BJ (cell line): ENCODE data around the gene PLAU. TPM values are rescaled to one million over a fixed set of nuclear protein-coding genes. Genes with fewer than 3 reads are reported as not detected.
A peak's percentile ranks its signal among the peaks of the same experiment; 100 is the strongest.

Experiments
- CTCF ChIA-PET: fragments of 350-600 bp; formaldehyde crosslinking; extraction: SDS; loops from one replicate; lab custom pipeline; 2021; ENCODE audit warnings: antibody characterized with exemption, inconsistent platforms; lab: Yijun Ruan, JAX
- POLR2A ChIA-PET: fragments of 300-600 bp; sonication (Branson Sonifier 250); formaldehyde crosslinking; extraction: SDS; loops from one replicate; lab custom pipeline; 2021; ENCODE audit warnings: antibody characterized with exemption; lab: Charles Lee
- DNase-seq: peaks from one replicate; pipeline ENCODE4 v3.0.0-alpha.2; 2011; ENCODE audit warnings: low read depth
- H3K27me3 ChIP-seq: 2 replicates; pipeline ENCODE4 v1.6.0; 2011; ENCODE audit warnings: low read length; ENCODE audit not compliant: control insufficient read depth, insufficient read depth
- H3K36me3 ChIP-seq: 2 replicates; pipeline ENCODE4 v1.5.1; 2011; ENCODE audit warnings: low read length; ENCODE audit not compliant: control insufficient read depth, insufficient read depth
- H3K4me3 ChIP-seq: 2 replicates; pipeline ENCODE4 v1.5.1; 2011; ENCODE audit warnings: low read depth, mild to moderate bottlenecking, control low read depth, low read length
- polyA plus RNA-seq: library from polyadenylated mRNA; depleted of rRNA; stranded (reverse); fragments of >200 nt; gene quantifications from 2 replicates; pipeline ENCODE4 v1.2.3, GENCODE V29; 2011; rRNA removed
- TF ChIP-seq, protein P1 (sequence below): IDR thresholded peaks from 2 replicates; pipeline ENCODE4 v1.5.1; 2011; ENCODE audit warnings: low read depth, mild to moderate bottlenecking, control low read depth, inconsistent platforms, low read length, moderate library complexity; ENCODE audit not compliant: insufficient read depth

Gene PLAU
- polyA plus RNA-seq, 1 experiment = 37.2 TPM

DNA sequence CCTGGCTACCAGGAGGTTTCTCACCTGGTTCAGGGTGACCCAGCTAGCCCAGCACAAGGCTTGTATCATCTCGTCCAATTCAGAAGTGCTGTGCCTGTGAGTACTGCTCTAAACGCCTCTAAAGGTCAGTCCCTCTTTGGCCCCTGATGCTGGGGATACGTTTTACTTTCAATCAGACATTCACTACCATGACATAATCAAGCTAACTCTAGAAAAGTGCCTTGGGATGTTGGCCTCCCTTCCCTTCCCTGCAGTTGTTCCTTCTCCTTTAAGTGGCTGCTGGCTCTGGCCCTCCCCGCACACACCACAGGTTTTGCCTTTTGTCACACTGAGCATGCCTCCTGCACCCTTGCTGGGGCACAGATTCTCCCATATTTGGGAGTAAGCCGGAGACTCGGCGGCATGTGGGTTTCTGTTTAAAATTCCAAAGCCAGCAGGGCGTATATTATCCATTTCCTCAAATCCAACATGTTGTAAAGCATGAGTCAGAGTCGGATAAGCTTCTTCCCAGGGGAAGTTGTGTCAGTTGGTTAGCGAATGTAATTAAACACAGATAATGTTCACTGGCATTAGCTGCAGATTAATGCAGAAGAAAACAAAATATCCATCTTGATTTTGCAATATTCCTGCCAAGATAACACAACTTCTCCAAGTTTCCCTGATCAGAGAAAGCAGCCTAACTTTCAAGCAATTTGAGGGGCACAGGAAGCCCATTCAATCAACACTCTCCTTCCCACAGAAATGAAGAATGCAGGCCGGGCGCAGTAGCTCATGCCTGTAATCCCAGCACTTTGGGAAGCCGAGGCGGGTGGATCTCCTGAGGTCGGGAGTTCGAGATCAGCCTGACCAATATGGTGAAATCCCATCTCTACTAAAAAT is 55.2 kb downstream of the PLAU start:
- CTCF ChIA-PET = interaction anchor here (0.5 to 5.0 kb wide), 9 partner anchors 9 to 1226 kb away, joined by 3 to 27 read pairs (median 4); no protein-coding TSS in a partner anchor
- H3K36me3 ChIP-seq = no peaks in the 10 kb centered on the region
- no peak overlapping the region for H3K4me3 ChIP-seq
- peak; percentile 99 for DNase-seq
- no peaks in the 10 kb centered on the region for H3K27me3 ChIP-seq
- POLR2A ChIA-PET = interaction anchor here (1.0 to 1.3 kb wide), 2 partner anchors 33 to 81 kb away, joined by 3 to 4 read pairs; no protein-coding TSS in a partner anchor
- TF ChIP-seq, protein P1, sequence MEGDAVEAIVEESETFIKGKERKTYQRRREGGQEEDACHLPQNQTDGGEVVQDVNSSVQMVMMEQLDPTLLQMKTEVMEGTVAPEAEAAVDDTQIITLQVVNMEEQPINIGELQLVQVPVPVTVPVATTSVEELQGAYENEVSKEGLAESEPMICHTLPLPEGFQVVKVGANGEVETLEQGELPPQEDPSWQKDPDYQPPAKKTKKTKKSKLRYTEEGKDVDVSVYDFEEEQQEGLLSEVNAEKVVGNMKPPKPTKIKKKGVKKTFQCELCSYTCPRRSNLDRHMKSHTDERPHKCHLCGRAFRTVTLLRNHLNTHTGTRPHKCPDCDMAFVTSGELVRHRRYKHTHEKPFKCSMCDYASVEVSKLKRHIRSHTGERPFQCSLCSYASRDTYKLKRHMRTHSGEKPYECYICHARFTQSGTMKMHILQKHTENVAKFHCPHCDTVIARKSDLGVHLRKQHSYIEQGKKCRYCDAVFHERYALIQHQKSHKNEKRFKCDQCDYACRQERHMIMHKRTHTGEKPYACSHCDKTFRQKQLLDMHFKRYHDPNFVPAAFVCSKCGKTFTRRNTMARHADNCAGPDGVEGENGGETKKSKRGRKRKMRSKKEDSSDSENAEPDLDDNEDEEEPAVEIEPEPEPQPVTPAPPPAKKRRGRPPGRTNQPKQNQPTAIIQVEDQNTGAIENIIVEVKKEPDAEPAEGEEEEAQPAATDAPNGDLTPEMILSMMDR = no peak

DNA sequence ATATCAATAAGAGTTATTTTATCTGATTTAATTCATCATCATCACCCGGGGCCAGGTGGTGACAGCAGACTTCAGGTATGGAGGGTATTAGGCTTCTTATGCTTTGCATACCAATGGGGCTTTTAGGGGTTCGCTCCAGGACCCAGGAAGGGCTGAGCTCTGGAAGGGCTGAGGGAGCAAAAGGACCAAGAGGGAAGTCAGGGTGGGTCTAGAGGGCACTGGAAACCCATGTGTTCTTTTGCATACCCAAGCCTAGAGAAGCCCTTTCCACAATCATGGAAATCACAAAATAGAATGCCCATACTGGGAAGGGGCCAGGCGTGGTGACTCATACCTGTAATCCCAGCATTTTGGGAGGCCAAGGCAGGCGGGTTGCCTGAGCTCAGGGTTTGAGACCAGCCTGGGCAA is 56.1 kb downstream of the PLAU start:
- CTCF ChIA-PET = interaction anchor here (0.6 to 5.0 kb wide), 5 partner anchors 9 to 83 kb away, joined by 3 to 27 read pairs (median 5); no protein-coding TSS in a partner anchor
- Histone ChIP-seq H3K27me3 (no peaks in the 10 kb centered on the region), H3K36me3 (no peaks in the 10 kb centered on the region), H3K4me3 (no peak overlapping the region)
- TF ChIP-seq, protein P1 = no peak
- no peak for DNase-seq
- POLR2A ChIA-PET = no interaction called here

Other genes starting within 250 kb of the PLAU start
- gene AGAP5, start 213.0 kb upstream of the PLAU start, polyA plus RNA-seq = 3.3 and 4.0 TPM in 2 replicates
- 72.6 and 92.2 TPM in 2 replicates for gene SEC24C, start 166.8 kb upstream of the PLAU start, polyA plus RNA-seq
- 14.3 and 35.4 TPM in 2 replicates for gene CHCHD1, start 129.1 kb upstream of the PLAU start, polyA plus RNA-seq
- gene ZSWIM8, start 125.5 kb upstream of the PLAU start, polyA plus RNA-seq = 39.3 and 82.0 TPM in 2 replicates
- 19.9 and 27.2 TPM in 2 replicates for gene NDST2, start 99.5 kb upstream of the PLAU start, polyA plus RNA-seq
- 32.5 and 43.8 TPM in 2 replicates for gene CAMK2G, start 36.6 kb upstream of the PLAU start, polyA plus RNA-seq
- gene VCL, start 87.0 kb downstream of the PLAU start, polyA plus RNA-seq = 235 and 255 TPM in 2 replicates
- gene AP3M1, start 239.7 kb downstream of the PLAU start, polyA plus RNA-seq = 31.7 and 53.5 TPM in 2 replicates
- gene ADK, start 240.1 kb downstream of the PLAU start, polyA plus RNA-seq = 19.4 and 37.6 TPM in 2 replicates